Panc1 (cell line): Measurements from ENCODE around the gene PPIL6. TPM values are rescaled to one million over a fixed set of nuclear protein-coding genes. Genes with fewer than 3 reads are reported as not detected.
A peak's percentile ranks its signal among the peaks of the same experiment; 100 is the strongest.

Experiments used
- ATAC-seq: fragments of 200-7000 bp; cut with Tn5 transposase; 2 replicates; pipeline ENCODE4 v1.9.1; 2020; ENCODE audit warnings: mild to moderate bottlenecking, moderate library complexity
- BruUV-seq: library from RNA; stranded (reverse); fragments of 400-500 nt; replicated peaks from 2 replicates; lab custom pipeline; 2021; lab: Mats Ljungman, UMichigan
- CTCF ChIA-PET: fragments of 300-600 bp; sonication (Branson Sonifier 250); formaldehyde crosslinking; loops from one replicate; lab custom pipeline; 2022; ENCODE audit warnings: antibody characterized with exemption; lab: Charles Lee
- POLR2A ChIA-PET: fragments of 300-600 bp; sonication (Branson Sonifier 250); formaldehyde crosslinking; loops from one replicate; lab custom pipeline; 2022; ENCODE audit warnings: antibody characterized with exemption; lab: Charles Lee
- DNase-seq: peaks from one replicate; pipeline ENCODE4 v3.0.0-alpha.2; 2010; ENCODE audit warnings: low read depth, low spot score
- H3K27ac ChIP-seq: 2 replicates; pipeline ENCODE4 v1.5.1; 2011; ENCODE audit warnings: mild to moderate bottlenecking, low read length, inconsistent platforms
- H3K27me3 ChIP-seq: fragments of 200-500 bp; sonication (Bioruptor generic); 2 replicates; pipeline ENCODE4 v1.6.0; 2014; ENCODE audit warnings: low read length, inconsistent platforms; ENCODE audit not compliant: control insufficient read depth, insufficient read depth
- H3K36me3 ChIP-seq: fragments of 200-500 bp; sonication (Bioruptor generic); 2 replicates; pipeline ENCODE4 v1.5.1; 2014; ENCODE audit warnings: inconsistent platforms, mild to moderate bottlenecking, low read length, moderate library complexity; ENCODE audit not compliant: control insufficient read depth, insufficient read depth
- H3K4me1 ChIP-seq: 2 replicates; pipeline ENCODE4 v1.5.1; 2011; ENCODE audit warnings: inconsistent platforms, mild to moderate bottlenecking, low read length, moderate library complexity; ENCODE audit not compliant: control insufficient read depth, insufficient read depth
- H3K4me3 ChIP-seq, 2 experiments: 2 replicates each; pipeline ENCODE4 v1.5.1; 2011 to 2012; ENCODE audit warnings: low read depth in 2 of 2, low read length in 2 of 2, mild to moderate bottlenecking in 2 of 2, inconsistent platforms in 1 of 2, moderate library complexity in 1 of 2
- H3K9me3 ChIP-seq: fragments of 200-500 bp; sonication (Bioruptor generic); 2 replicates; pipeline ENCODE4 v1.5.1; 2014; ENCODE audit warnings: low read depth, mild to moderate bottlenecking, inconsistent platforms, low read length, moderate library complexity; ENCODE audit not compliant: control insufficient read depth, insufficient read depth
- POLR2AphosphoS5 ChIP-seq: IDR thresholded peaks from 2 replicates; pipeline ENCODE4 v1.6.1; 2012; ENCODE audit warnings: mild to moderate bottlenecking, low read depth, low read length, moderate library complexity
- SIN3A ChIP-seq: IDR thresholded peaks from 2 replicates; pipeline ENCODE4 v1.6.1; 2012; ENCODE audit warnings: low read depth, mild to moderate bottlenecking, low read length, moderate library complexity, borderline replicate concordance; ENCODE audit not compliant: insufficient read depth
- TCF7L2 ChIP-seq: IDR thresholded peaks from 2 replicates; pipeline ENCODE4 v1.6.1; 2011; ENCODE audit warnings: mild to moderate bottlenecking, low read depth, low read length, inconsistent platforms
- in situ Hi-C: cut with HindIII; loops from 2 replicates; pipeline ENCODE4 v1.10.0; 2016; ENCODE audit warnings: low sequenced_read_pairs, low pct_unique_long_range_greater_than_20kb
- intact Hi-C: fragments of 100-400 bp; cut with micrococcal nuclease; formaldehyde crosslinking; loops from one replicate; pipeline ENCODE4 v1.10.0; 2022; ENCODE audit not compliant: unreplicated experiment
- total RNA-seq: library from RNA; stranded (reverse); gene quantifications from one replicate; pipeline ENCODE4 v1.2.1, GENCODE V29; 2021; ENCODE audit not compliant: unreplicated experiment
- TF ChIP-seq, protein P1 (sequence below): fragments of 450-650 bp; IDR thresholded peaks from 2 replicates; pipeline ENCODE4 v1.5.1; 2017; ENCODE audit warnings: mild to moderate bottlenecking
- TF ChIP-seq, protein P2 (sequence below), 2 experiments: IDR thresholded peaks; 2 replicates each; pipeline ENCODE4 v1.6.1; 2011 to 2012; ENCODE audit warnings: low read depth in 2 of 2, control low read depth in 1 of 2, low read length in 1 of 2, mild to moderate bottlenecking in 1 of 2, moderate library complexity in 1 of 2; ENCODE audit not compliant: insufficient read depth in 1 of 2

The PPIL6 gene
- total RNA-seq, 1 experiment from 2014 or later = 2.2 TPM

DNA sequence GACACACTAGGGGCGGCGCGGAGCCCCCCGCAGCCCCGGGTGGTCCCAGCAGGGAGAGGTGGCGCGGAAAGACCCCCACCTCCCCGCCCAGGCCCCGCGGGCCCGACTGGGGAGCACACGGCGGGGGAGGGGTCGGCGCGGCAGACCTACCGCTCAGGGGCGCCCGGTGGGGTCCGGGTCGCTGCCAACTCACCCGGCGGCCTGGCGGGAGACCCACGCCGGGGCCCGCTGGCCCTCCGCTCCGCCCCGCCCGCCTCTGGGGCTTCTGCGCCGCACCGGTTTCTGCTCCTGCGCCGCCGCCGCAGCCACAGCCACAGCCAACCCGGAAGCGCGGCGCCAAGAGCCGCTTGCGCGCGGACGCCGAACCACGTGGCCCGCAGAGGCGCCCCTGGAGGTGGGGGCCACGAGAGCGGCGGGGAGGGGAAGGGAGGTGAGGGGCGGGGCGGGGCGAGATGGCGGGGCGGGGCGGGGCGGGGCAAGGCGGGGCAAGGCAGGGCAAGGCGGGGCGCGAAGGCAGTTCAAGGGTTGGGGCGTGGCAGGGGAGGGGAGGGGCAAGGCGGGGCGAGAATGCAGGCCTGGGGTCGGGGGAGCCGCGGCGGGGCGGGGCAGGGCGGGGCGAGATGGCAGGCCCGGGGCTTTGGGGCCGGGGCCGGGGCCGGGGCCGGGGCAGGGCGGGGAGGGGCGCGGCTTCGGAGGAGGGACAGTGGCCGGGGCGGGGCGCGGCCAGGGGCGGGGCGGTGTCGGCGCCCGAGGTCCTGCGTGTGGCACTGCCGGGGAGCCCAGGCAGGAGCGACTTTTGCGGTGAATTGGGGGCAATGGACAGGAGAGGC, 42.7 kb upstream of the PPIL6 start, which contains the start of gene ZBTB24:
TSS of gene ZBTB24 (minus strand) at position 315 of the 830 bp plus-strand sequence. CDS start 1,193 bp downstream, outside the sequence.
- no peak for DNase-seq
- peak; percentile 95 for ATAC-seq
- intact Hi-C loops = no loop called here
- POLR2A ChIA-PET = interaction anchor here (0.6 to 1.3 kb wide), 3 partner anchors 42 to 1594 kb away, joined by 3 to 10 read pairs (median 10); partner anchors contain the start of gene CEP57L1
- Histone ChIP-seq H3K4me3 (peak within 1 kb of the TSS; percentile 88 to 91), H3K36me3 (peaks cover 18% of the 10 kb centered on the region), H3K27ac (peak within 1 kb of the TSS; percentile 95), H3K27me3 (no peaks in the 10 kb centered on the region; the same call in 1 of the 2 replicates), H3K4me1 (peaks cover 35% of the 10 kb centered on the region), H3K9me3 (no peaks in the 10 kb centered on the region)
- TF ChIP-seq SIN3A = peak; percentile 85; the same call in 1 of the 2 replicates
- peak; percentile 80 for TF ChIP-seq POLR2AphosphoS5
- TF ChIP-seq, protein P1, sequence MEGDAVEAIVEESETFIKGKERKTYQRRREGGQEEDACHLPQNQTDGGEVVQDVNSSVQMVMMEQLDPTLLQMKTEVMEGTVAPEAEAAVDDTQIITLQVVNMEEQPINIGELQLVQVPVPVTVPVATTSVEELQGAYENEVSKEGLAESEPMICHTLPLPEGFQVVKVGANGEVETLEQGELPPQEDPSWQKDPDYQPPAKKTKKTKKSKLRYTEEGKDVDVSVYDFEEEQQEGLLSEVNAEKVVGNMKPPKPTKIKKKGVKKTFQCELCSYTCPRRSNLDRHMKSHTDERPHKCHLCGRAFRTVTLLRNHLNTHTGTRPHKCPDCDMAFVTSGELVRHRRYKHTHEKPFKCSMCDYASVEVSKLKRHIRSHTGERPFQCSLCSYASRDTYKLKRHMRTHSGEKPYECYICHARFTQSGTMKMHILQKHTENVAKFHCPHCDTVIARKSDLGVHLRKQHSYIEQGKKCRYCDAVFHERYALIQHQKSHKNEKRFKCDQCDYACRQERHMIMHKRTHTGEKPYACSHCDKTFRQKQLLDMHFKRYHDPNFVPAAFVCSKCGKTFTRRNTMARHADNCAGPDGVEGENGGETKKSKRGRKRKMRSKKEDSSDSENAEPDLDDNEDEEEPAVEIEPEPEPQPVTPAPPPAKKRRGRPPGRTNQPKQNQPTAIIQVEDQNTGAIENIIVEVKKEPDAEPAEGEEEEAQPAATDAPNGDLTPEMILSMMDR = no peak
- TF ChIP-seq, protein P2, sequence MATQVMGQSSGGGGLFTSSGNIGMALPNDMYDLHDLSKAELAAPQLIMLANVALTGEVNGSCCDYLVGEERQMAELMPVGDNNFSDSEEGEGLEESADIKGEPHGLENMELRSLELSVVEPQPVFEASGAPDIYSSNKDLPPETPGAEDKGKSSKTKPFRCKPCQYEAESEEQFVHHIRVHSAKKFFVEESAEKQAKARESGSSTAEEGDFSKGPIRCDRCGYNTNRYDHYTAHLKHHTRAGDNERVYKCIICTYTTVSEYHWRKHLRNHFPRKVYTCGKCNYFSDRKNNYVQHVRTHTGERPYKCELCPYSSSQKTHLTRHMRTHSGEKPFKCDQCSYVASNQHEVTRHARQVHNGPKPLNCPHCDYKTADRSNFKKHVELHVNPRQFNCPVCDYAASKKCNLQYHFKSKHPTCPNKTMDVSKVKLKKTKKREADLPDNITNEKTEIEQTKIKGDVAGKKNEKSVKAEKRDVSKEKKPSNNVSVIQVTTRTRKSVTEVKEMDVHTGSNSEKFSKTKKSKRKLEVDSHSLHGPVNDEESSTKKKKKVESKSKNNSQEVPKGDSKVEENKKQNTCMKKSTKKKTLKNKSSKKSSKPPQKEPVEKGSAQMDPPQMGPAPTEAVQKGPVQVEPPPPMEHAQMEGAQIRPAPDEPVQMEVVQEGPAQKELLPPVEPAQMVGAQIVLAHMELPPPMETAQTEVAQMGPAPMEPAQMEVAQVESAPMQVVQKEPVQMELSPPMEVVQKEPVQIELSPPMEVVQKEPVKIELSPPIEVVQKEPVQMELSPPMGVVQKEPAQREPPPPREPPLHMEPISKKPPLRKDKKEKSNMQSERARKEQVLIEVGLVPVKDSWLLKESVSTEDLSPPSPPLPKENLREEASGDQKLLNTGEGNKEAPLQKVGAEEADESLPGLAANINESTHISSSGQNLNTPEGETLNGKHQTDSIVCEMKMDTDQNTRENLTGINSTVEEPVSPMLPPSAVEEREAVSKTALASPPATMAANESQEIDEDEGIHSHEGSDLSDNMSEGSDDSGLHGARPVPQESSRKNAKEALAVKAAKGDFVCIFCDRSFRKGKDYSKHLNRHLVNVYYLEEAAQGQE (IDR thresholded peaks at IDR 0.05; ENCODE audit: insufficient read depth in 1 of 2, low read depth in 2 of 2, low read length in 1 of 2) = no peak
- no peak for TF ChIP-seq TCF7L2
- in situ Hi-C loops = no loop called here
- CTCF ChIA-PET = no interaction called here
- BruUV-seq = no TSS peak

DNA sequence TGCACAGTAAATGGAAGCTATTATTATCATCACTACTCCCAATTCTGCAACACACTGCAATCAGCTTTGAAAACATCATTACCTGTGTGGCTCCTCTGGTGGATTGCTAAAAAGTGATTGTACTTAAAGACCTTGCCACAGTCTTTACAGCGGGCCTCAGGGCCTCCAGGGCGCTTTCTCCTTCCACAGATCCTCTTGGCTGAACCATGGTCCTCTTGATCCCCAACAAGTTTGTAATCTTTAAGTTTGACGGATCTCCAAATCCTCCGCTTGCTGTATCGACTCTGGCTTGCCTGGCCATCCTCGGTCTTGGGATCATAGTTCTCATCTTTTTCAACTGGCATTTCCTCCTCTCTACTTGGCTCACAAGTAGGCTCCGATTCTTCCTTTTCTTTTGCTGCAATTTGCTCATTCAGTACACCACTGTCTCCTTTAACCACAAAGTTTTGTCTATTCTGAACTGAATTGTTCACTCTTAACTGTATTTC, 40.6 kb upstream of the PPIL6 start:
- DNase-seq (no peak), ATAC-seq (no peak)
- peaks cover 48% of the 10 kb centered on the region for H3K4me1 ChIP-seq
- POLR2A ChIA-PET = no interaction called here
- in situ Hi-C loops (no loop called here), intact Hi-C loops (no loop called here)
- H3K36me3 ChIP-seq = peaks cover 22% of the 10 kb centered on the region
- BruUV-seq = TSS peak; percentile 76
- CTCF ChIA-PET = no interaction called here
- no peaks in the 10 kb centered on the region for H3K9me3 ChIP-seq
- H3K27me3 ChIP-seq = no peaks in the 10 kb centered on the region
- TF ChIP-seq SIN3A (no peak), TCF7L2 (no peak), POLR2AphosphoS5 (no peak)
- TF ChIP-seq, protein P2 (IDR thresholded peaks at IDR 0.05; ENCODE audit: insufficient read depth in 1 of 2, low read depth in 2 of 2, low read length in 1 of 2) = no peak
- TF ChIP-seq, protein P1 = no peak
- H3K27ac ChIP-seq = peak overlapping the region; percentile 40; the same call in 1 of the 2 replicates
- no peak overlapping the region; a peak in 1 of 4 replicates for H3K4me3 ChIP-seq
